H9 (cell line): Measurements from ENCODE around the gene TNRC6C. TPM values are rescaled to one million over a fixed set of nuclear protein-coding genes. Genes with fewer than 3 reads are reported as not detected.
"Not testable (repeated sequence)": the region's sequence is repeated elsewhere in the genome, so short reads cannot be mapped to it uniquely, and the experiment has no call there.

ENCODE experiments used
- DNase-seq: peaks from one replicate; pipeline ENCODE4 v3.0.0-alpha.2; 2017
- H2AFZ ChIP-seq: one replicate; pipeline ENCODE4 v1.6.1; 2013; ENCODE audit warnings: mild to moderate bottlenecking, low read length, control low read depth, moderate library complexity
- H2AK5ac ChIP-seq: 2 replicates; pipeline ENCODE4 v1.6.1; 2013; ENCODE audit warnings: low read length, control low read depth, mixed read lengths; ENCODE audit not compliant: insufficient read length
- H2BK120ac ChIP-seq: one replicate; pipeline ENCODE4 v1.6.1; 2013; ENCODE audit warnings: low read depth, mild to moderate bottlenecking, low read length, control low read depth, inconsistent platforms; ENCODE audit not compliant: poor library complexity, severe bottlenecking
- H2BK12ac ChIP-seq: 2 replicates; pipeline ENCODE4 v1.6.1; 2013; ENCODE audit warnings: low read length, control low read depth, mixed read lengths, low read depth; ENCODE audit not compliant: insufficient read length
- H2BK15ac ChIP-seq: 2 replicates; pipeline ENCODE4 v1.6.1; 2013; ENCODE audit warnings: low read depth, low read length, control low read depth
- H2BK20ac ChIP-seq: one replicate; pipeline ENCODE4 v1.6.1; 2013; ENCODE audit warnings: low read depth, mild to moderate bottlenecking, low read length, control low read depth, inconsistent platforms; ENCODE audit not compliant: poor library complexity, severe bottlenecking
- H2BK5ac ChIP-seq: 2 replicates; pipeline ENCODE4 v1.6.1; 2013; ENCODE audit warnings: low read length, control low read depth, mixed read lengths; ENCODE audit not compliant: insufficient read length
- H3K14ac ChIP-seq: 2 replicates; pipeline ENCODE4 v1.6.1; 2013; ENCODE audit warnings: low read length, control low read depth; ENCODE audit not compliant: insufficient read depth
- H3K18ac ChIP-seq: 2 replicates; pipeline ENCODE4 v1.6.1; 2013; ENCODE audit warnings: low read depth, mild to moderate bottlenecking, mixed read lengths, low read length, control low read depth; ENCODE audit not compliant: insufficient read length
- H3K23ac ChIP-seq: 2 replicates; pipeline ENCODE4 v1.6.1; 2013; ENCODE audit warnings: low read length, control low read depth, mixed read lengths, low read depth; ENCODE audit not compliant: insufficient read length
- H3K23me2 ChIP-seq: 2 replicates; pipeline ENCODE4 v1.6.1; 2013; ENCODE audit warnings: low read depth, mild to moderate bottlenecking, mixed read lengths, low read length, control low read depth; ENCODE audit not compliant: insufficient read length, poor library complexity, severe bottlenecking
- H3K27ac ChIP-seq: 2 replicates; pipeline ENCODE4 v1.5.1; 2013; ENCODE audit warnings: low read length, control low read depth, mixed read lengths, low read depth; ENCODE audit not compliant: insufficient read length
- H3K27me3 ChIP-seq: 2 replicates; pipeline ENCODE4 v1.6.1; 2013; ENCODE audit warnings: low read length, control low read depth, inconsistent platforms; ENCODE audit not compliant: insufficient read depth
- H3K4ac ChIP-seq: 2 replicates; pipeline ENCODE4 v1.6.1; 2013; ENCODE audit warnings: low read depth, mild to moderate bottlenecking, control low read depth, inconsistent platforms, low read length, moderate library complexity
- H3K4me1 ChIP-seq: 2 replicates; pipeline ENCODE4 v1.6.1; 2013; ENCODE audit warnings: low read length, control low read depth, inconsistent platforms; ENCODE audit not compliant: insufficient read depth
- H3K4me2 ChIP-seq: 2 replicates; pipeline ENCODE4 v1.6.1; 2013; ENCODE audit warnings: low read length, control low read depth, mixed read lengths; ENCODE audit not compliant: insufficient read length, insufficient read depth
- H3K56ac ChIP-seq: 2 replicates; pipeline ENCODE4 v1.6.1; 2013; ENCODE audit warnings: low read depth, mild to moderate bottlenecking, mixed read lengths, low read length, control low read depth; ENCODE audit not compliant: insufficient read length
- H3K79me1 ChIP-seq: 2 replicates; pipeline ENCODE4 v1.6.1; 2013; ENCODE audit warnings: low read depth, mild to moderate bottlenecking, moderate library complexity, low read length, control low read depth, inconsistent platforms; ENCODE audit not compliant: insufficient read depth, poor library complexity, severe bottlenecking
- H3K79me2 ChIP-seq: 2 replicates; pipeline ENCODE4 v1.6.1; 2013; ENCODE audit warnings: low read length, control low read depth, inconsistent platforms; ENCODE audit not compliant: insufficient read depth
- H3K9ac ChIP-seq: 2 replicates; pipeline ENCODE4 v1.6.1; 2013; ENCODE audit warnings: low read length, control low read depth, mixed read lengths; ENCODE audit not compliant: insufficient read length; ENCODE audit errors: extremely low read depth
- H3K9me3 ChIP-seq: one replicate; pipeline ENCODE4 v1.6.1; 2013; ENCODE audit warnings: low read depth, low read length, inconsistent platforms; ENCODE audit not compliant: control insufficient read depth
- H3T11ph ChIP-seq: one replicate; pipeline ENCODE4 v1.6.1; 2013; ENCODE audit warnings: mild to moderate bottlenecking, low read length, control low read depth, inconsistent platforms
- H4K20me1 ChIP-seq: one replicate; pipeline ENCODE4 v1.6.1; 2013; ENCODE audit not compliant: control insufficient read depth, insufficient read length, insufficient read depth
- H4K5ac ChIP-seq: 2 replicates; pipeline ENCODE4 v1.6.1; 2013; ENCODE audit warnings: low read depth, mild to moderate bottlenecking, mixed read lengths, low read length, control low read depth; ENCODE audit not compliant: insufficient read length
- H4K8ac ChIP-seq: replicated peaks from 2 replicates; pipeline ENCODE4 v1.6.1; 2013; ENCODE audit warnings: low read length, control low read depth, mixed read lengths, low read depth; ENCODE audit not compliant: insufficient read length
- H4K91ac ChIP-seq: 2 replicates; pipeline ENCODE4 v1.6.1; 2013; ENCODE audit warnings: low read depth, mild to moderate bottlenecking, moderate library complexity, mixed read lengths, low read length, control low read depth; ENCODE audit not compliant: insufficient read length
- H3K27ac Mint-ChIP-seq, 3 experiments: 2 replicates in 2 of 3; 3 replicates in 1 of 3; pipeline ENCODE4 v1.8.0; 2020 to 2021; ENCODE audit warnings: mixed read lengths in 3 of 3, mild to moderate bottlenecking in 1 of 3, moderate library complexity in 1 of 3
- H3K27me3 Mint-ChIP-seq: 2 replicates; pipeline ENCODE4 v1.8.0; 2021; ENCODE audit warnings: low read depth, mild to moderate bottlenecking, moderate library complexity, mixed read lengths
- H3K36me3 Mint-ChIP-seq, 3 experiments: 2 replicates in 2 of 3; 3 replicates in 1 of 3; pipeline ENCODE4 v1.8.0; 2020 to 2021; ENCODE audit warnings: low read depth in 3 of 3, mixed read lengths in 3 of 3; ENCODE audit not compliant: insufficient read depth in 1 of 3
- H3K4me1 Mint-ChIP-seq, 2 experiments: 2 replicates each; pipeline ENCODE4 v1.8.0; 2020; ENCODE audit warnings: mixed read lengths in 2 of 2
- H3K4me3 Mint-ChIP-seq, 2 experiments: 2 replicates in 1 of 2; 3 replicates in 1 of 2; pipeline ENCODE4 v1.8.0; 2020 to 2021; ENCODE audit warnings: mild to moderate bottlenecking in 2 of 2, mixed read lengths in 2 of 2, moderate library complexity in 1 of 2
- H3K9me3 Mint-ChIP-seq, 2 experiments: 2 replicates in 1 of 2; 3 replicates in 1 of 2; pipeline ENCODE4 v1.8.0; 2020; ENCODE audit warnings: mild to moderate bottlenecking in 2 of 2, mixed read lengths in 2 of 2, moderate library complexity in 1 of 2
- CTCF ChIP-seq: fragments of 200-600 bp; sonication (generic); conservative IDR thresholded peaks from 3 replicates; pipeline ENCODE4 v1.8.0; 2021; ENCODE audit warnings: antibody characterized with exemption, mild to moderate bottlenecking
- WGBS: extraction: QIAGEN DNeasy Blood & Tissue Kit; methylation state at CpG from one replicate; pipeline ENCODE4 v1.1.7; 2013; ENCODE audit warnings: missing lambda C conversion rate, low lambda C conversion rate, mixed read lengths; ENCODE audit not compliant: insufficient read length; ENCODE audit errors: extremely low coverage; 5-methylcytosine and 5-hydroxymethylcytosine counted together
- total RNA-seq: library from RNA; stranded (reverse); gene quantifications from 2 replicates; pipeline ENCODE4 v1.2.1, GENCODE V29; 2021

Gene TNRC6C
- total RNA-seq, 1 experiment from 2014 or later = 24.7 TPM

- Mint-ChIP-seq H3K4me3 (no peak overlapping the region), H3K9me3 (no peaks in the 10 kb centered on the region), H3K27ac (0 out of 7 replicates have a peak overlapping the region, but pooled peaks of 1 of the 3 experiments have one; percentile 4), H3K4me1 (no peaks in the 10 kb centered on the region), H3K36me3 (peaks cover 2 to 32% (median 15%) of the 10 kb centered on the region in 3 experiments; a peak in 6 of 7 replicates), H3K27me3 (no peaks in the 10 kb centered on the region)
- WGBS = no CpG with 5 or more reads among the region's 4 CpGs
- Histone ChIP-seq H4K8ac (no peak overlapping the region), H3K56ac (no peak overlapping the region), H2BK20ac (no peak overlapping the region), H4K91ac (no peak overlapping the region), H2BK15ac (no peak overlapping the region), H3K4ac (no peak overlapping the region), H2BK12ac (no peak overlapping the region), H3K9ac (no peak overlapping the region), H3K27me3 (no peaks in the 10 kb centered on the region), H3K79me2 (no peaks in the 10 kb centered on the region), H3K79me1 (no peaks in the 10 kb centered on the region), H4K20me1 (no peaks in the 10 kb centered on the region), H3K4me2 (no peak overlapping the region), H3K23ac (no peak overlapping the region), H3K18ac (no peak overlapping the region), H3K23me2 (no peaks in the 10 kb centered on the region), H2BK120ac (no peak overlapping the region), H3K27ac (no peak overlapping the region), H2BK5ac (no peak overlapping the region), H3K9me3 (no peaks in the 10 kb centered on the region), H3K4me1 (no peaks in the 10 kb centered on the region), H2AFZ (no peak overlapping the region), H2AK5ac (no peak overlapping the region), H4K5ac (no peak overlapping the region), H3K14ac (no peak overlapping the region), H3T11ph (no peak overlapping the region)
- TF ChIP-seq CTCF = no peak
- DNase-seq = no peak
These were observed 106.2 kb downstream of the TNRC6C start for GRCh38 chr17:78064708-78065107.

GRCh38 chr17:78066976-78067375 lies 108.5 kb downstream of the TNRC6C start:
- H3K9ac ChIP-seq, DNase-seq, H2BK120ac ChIP-seq, H3K79me1 ChIP-seq, H4K91ac ChIP-seq, H3K27ac ChIP-seq, H3K56ac ChIP-seq, H3K14ac ChIP-seq, H3K79me2 ChIP-seq, H3K23me2 ChIP-seq, H4K8ac ChIP-seq, H3K4ac ChIP-seq, H3K4me2 ChIP-seq, H3K27me3 Mint-ChIP-seq, H3K9me3 ChIP-seq, H2AK5ac ChIP-seq, H2BK5ac ChIP-seq, H3K23ac ChIP-seq, H2BK15ac ChIP-seq, H2BK12ac ChIP-seq, H3K9me3 Mint-ChIP-seq, H4K20me1 ChIP-seq, H3K27ac Mint-ChIP-seq, H4K5ac ChIP-seq, H3K27me3 ChIP-seq, H3K18ac ChIP-seq, H3K4me1 ChIP-seq, H2AFZ ChIP-seq, H3K4me3 Mint-ChIP-seq, H3T11ph ChIP-seq, H2BK20ac ChIP-seq, H3K4me1 Mint-ChIP-seq: not testable (repeated sequence)
- no CpG with 5 or more reads among the region's 4 CpGs for WGBS
- peaks cover 11 to 44% (median 33%) of the 10 kb centered on the region in 3 experiments; a peak in 6 of 7 replicates for H3K36me3 Mint-ChIP-seq
